Activated CD4-positive, alpha-beta memory T cell treated with anti-CD3 and anti-CD28 coated beads for 36 hours (primary cell): ENCODE measurements around the gene CDC42SE2. TPM values are rescaled to one million over a fixed set of nuclear protein-coding genes. Genes with fewer than 3 reads are reported as not detected.

ENCODE experiments used
- CTCF ChIA-PET: fragments of 350-600 bp; sonication (Branson Sonifier 250); formaldehyde crosslinking; loops from one replicate; lab custom pipeline; 2021; ENCODE audit warnings: antibody characterized with exemption, inconsistent platforms; lab: Charles Lee
- POLR2A ChIA-PET: fragments of 350-600 bp; sonication (Branson Sonifier 250); formaldehyde crosslinking; loops from one replicate; lab custom pipeline; 2021; ENCODE audit warnings: antibody characterized with exemption; lab: Charles Lee
- DNase-seq: peaks from one replicate; pipeline ENCODE4 v3.0.0-alpha.2; 2020
- H3K27ac Mint-ChIP-seq: one replicate; pipeline ENCODE4 v1.8.0; 2021; ENCODE audit warnings: mixed read lengths
- H3K27me3 Mint-ChIP-seq: one replicate; pipeline ENCODE4 v1.8.0; 2021; ENCODE audit warnings: mixed read lengths
- H3K36me3 Mint-ChIP-seq: one replicate; pipeline ENCODE4 v1.8.0; 2021; ENCODE audit warnings: mixed read lengths
- H3K4me1 Mint-ChIP-seq: one replicate; pipeline ENCODE4 v1.8.0; 2021; ENCODE audit warnings: low read depth, mixed read lengths
- H3K4me3 Mint-ChIP-seq: one replicate; pipeline ENCODE4 v1.8.0; 2021; ENCODE audit warnings: mild to moderate bottlenecking, mixed read lengths
- H3K9me3 Mint-ChIP-seq: one replicate; pipeline ENCODE4 v1.8.0; 2021; ENCODE audit warnings: mixed read lengths
- intact Hi-C: fragments of 100-400 bp; cut with micrococcal nuclease; formaldehyde crosslinking; loops from one replicate; pipeline ENCODE4 v1.15.1; 2023
- total RNA-seq, 2 experiments: library from RNA; stranded (reverse); gene quantifications; one replicate each; pipeline ENCODE4 v1.2.3, GENCODE V29; 2021

Gene CDC42SE2
- total RNA-seq, 2 experiments from 2014 or later: 103 to 104 TPM

DNA sequence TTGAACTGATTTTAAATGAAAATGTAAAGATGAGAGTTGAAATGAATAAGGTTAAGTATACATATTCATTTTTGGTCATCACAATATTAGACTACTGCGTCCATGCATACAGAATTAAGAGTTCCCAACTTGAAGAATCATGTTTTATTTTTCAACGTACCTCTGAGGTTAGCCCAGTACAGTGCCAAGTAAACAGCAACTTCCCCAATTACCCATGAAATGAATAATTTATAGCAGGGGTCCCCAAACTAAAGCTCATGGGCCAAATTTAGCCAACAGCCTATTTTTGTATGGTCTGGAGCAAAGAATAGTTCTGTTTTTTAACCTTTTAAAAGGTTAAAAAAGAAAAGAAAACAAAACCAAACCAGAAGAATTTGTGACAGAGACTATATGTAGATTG is 167.9 kb downstream of the CDC42SE2 start:
- intact Hi-C loops: no loop called here
- DNase-seq: no peak
- no peaks in the 10 kb centered on the region for H3K27me3 Mint-ChIP-seq
- ChIA-PET CTCF (no interaction called here), POLR2A (no interaction called here)
- peaks cover 37% of the 10 kb centered on the region for H3K36me3 Mint-ChIP-seq
- H3K27ac Mint-ChIP-seq: no peak overlapping the region
- H3K4me3 Mint-ChIP-seq: no peak overlapping the region
- H3K4me1 Mint-ChIP-seq: no peaks in the 10 kb centered on the region
- no peaks in the 10 kb centered on the region for H3K9me3 Mint-ChIP-seq

- intact Hi-C loops: no loop called here
- DNase-seq: no peak
- POLR2A ChIA-PET: no interaction called here
- Mint-ChIP-seq H3K27ac (no peak overlapping the region), H3K9me3 (no peaks in the 10 kb centered on the region), H3K4me1 (no peaks in the 10 kb centered on the region), H3K4me3 (no peak overlapping the region), H3K36me3 (peaks cover 37% of the 10 kb centered on the region), H3K27me3 (no peaks in the 10 kb centered on the region)
- CTCF ChIA-PET: no interaction called here
Observed at GRCh38 chr5:131433109-131433508, 169.3 kb downstream of the CDC42SE2 start.

DNA sequence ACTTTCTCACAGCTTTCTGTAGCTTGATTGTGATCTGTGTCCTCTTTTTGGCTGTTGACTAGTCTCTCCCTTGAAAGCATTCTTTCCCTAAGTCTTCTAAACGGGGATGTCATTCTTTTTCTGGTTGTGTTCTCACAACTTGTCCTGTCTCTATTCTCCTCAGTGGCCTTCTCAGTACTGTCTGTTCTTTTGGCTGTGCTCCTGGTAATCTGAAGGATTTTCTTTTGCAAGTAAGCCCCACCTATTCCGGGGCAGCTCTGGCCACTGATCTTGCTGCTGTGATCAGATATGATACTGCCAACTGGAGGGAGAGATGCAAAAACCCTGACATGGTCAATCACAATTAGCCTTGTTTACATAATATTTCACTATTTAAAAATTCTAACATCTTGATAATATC is 172.2 kb downstream of the CDC42SE2 start:
- DNase-seq: no peak
- peak overlapping the region; percentile 30 for H3K27ac Mint-ChIP-seq
- CTCF ChIA-PET: interaction anchor here (3.3 kb wide), 1 partner anchor 13 kb away, joined by 11 read pairs; no protein-coding TSS in a partner anchor
- no peaks in the 10 kb centered on the region for H3K9me3 Mint-ChIP-seq
- H3K27me3 Mint-ChIP-seq: no peaks in the 10 kb centered on the region
- intact Hi-C loops: no loop called here
- POLR2A ChIA-PET: no interaction called here
- H3K36me3 Mint-ChIP-seq: peaks cover 37% of the 10 kb centered on the region
- no peak overlapping the region for H3K4me3 Mint-ChIP-seq
- H3K4me1 Mint-ChIP-seq: peaks cover 2% of the 10 kb centered on the region

- ChIA-PET POLR2A (no interaction called here), CTCF (no interaction called here)
- H3K27ac Mint-ChIP-seq: no peak overlapping the region
- peaks cover 14% of the 10 kb centered on the region for H3K4me1 Mint-ChIP-seq
- H3K4me3 Mint-ChIP-seq: no peak overlapping the region
- H3K27me3 Mint-ChIP-seq: no peaks in the 10 kb centered on the region
- H3K9me3 Mint-ChIP-seq: no peaks in the 10 kb centered on the region
- peaks cover 33% of the 10 kb centered on the region for H3K36me3 Mint-ChIP-seq
- intact Hi-C loops: no loop called here
- no peak for DNase-seq
Observed at GRCh38 chr5:131441184-131441583, 177.3 kb downstream of the CDC42SE2 start.

Other genes starting within 250 kb of the CDC42SE2 start
- gene HINT1, start 98.8 kb upstream of the CDC42SE2 start, total RNA-seq: 100 to 1,000 TPM; 349 to 361 TPM
- 10 to 100 TPM; 16.6 to 18.6 TPM for gene LYRM7, start 93.1 kb upstream of the CDC42SE2 start, total RNA-seq